Hepatic stellate cell (primary cell): ENCODE measurements around the gene MRPS30.
"Not testable (repeated sequence)": the region's sequence is repeated elsewhere in the genome, so short reads cannot be mapped to it uniquely, and the experiment has no call there.

Experiments
- DNase-seq: peaks from one replicate; pipeline ENCODE4 v3.0.0; 2011; ENCODE audit warnings: low spot score

Gene MRPS30

GRCh38 chr5:44808435-44809214 lies at the start of gene MRPS30:
Gene MRPS30 (plus strand): TSS chr5:44808947. CDS start chr5:44808963, 16 bp downstream.
- peak; percentile 84 for DNase-seq

GRCh38 chr5:44769200-44769876 lies 39.4 kb upstream of the MRPS30 start:
- no peak for DNase-seq

GRCh38 chr5:44769877-44770209 lies 38.9 kb upstream of the MRPS30 start:
- DNase-seq = no peak

GRCh38 chr5:44770780-44771717 lies 37.7 kb upstream of the MRPS30 start:
- no peak for DNase-seq

- not testable (repeated sequence) for DNase-seq
Observed at GRCh38 chr5:44772397-44772796, 36.4 kb upstream of the MRPS30 start.

GRCh38 chr5:44774279-44774880 lies 34.4 kb upstream of the MRPS30 start:
- DNase-seq = peak; percentile 4

GRCh38 chr5:44779167-44779566 lies 29.6 kb upstream of the MRPS30 start:
- no peak for DNase-seq

- DNase-seq = no peak
Observed at GRCh38 chr5:44783634-44784315, 25.0 kb upstream of the MRPS30 start.

GRCh38 chr5:44787731-44788130 lies 21.0 kb upstream of the MRPS30 start:
- no peak for DNase-seq

- not testable (repeated sequence) for DNase-seq
Observed at GRCh38 chr5:44789372-44789995, 19.3 kb upstream of the MRPS30 start.

- not testable (repeated sequence) for DNase-seq
Observed at GRCh38 chr5:44792031-44792673, 16.6 kb upstream of the MRPS30 start.

GRCh38 chr5:44794371-44794770 lies 14.4 kb upstream of the MRPS30 start:
- no peak for DNase-seq

GRCh38 chr5:44795496-44795895 lies 13.3 kb upstream of the MRPS30 start:
- DNase-seq = no peak

GRCh38 chr5:44797841-44798240 lies 10.9 kb upstream of the MRPS30 start:
- DNase-seq = no peak

- DNase-seq = no peak
Observed at GRCh38 chr5:44801992-44802391, 6.8 kb upstream of the MRPS30 start.

GRCh38 chr5:44806608-44807007 lies 2.1 kb upstream of the MRPS30 start:
- no peak for DNase-seq

GRCh38 chr5:44807269-44807668 lies 1.5 kb upstream of the MRPS30 start:
- DNase-seq = no peak

- peak; percentile 37 for DNase-seq
Observed at GRCh38 chr5:44809215-44809955, 638 bp downstream of the MRPS30 start.

- DNase-seq = no peak
Observed at GRCh38 chr5:44809956-44810420, 1.2 kb downstream of the MRPS30 start.

- DNase-seq = no peak
Observed at GRCh38 chr5:44814761-44815160, 6.0 kb downstream of the MRPS30 start.
